ENCODE results near the gene EPHB4.

EPHB4 gene

GRCh38 chr7:100839361-100839760 is 12.0 kb upstream of the EPHB4 start:
- Histone ChIP-seq H3K9me2 (replicated peaks; ENCODE audit: low read depth, low read length) (no peaks in the 10 kb centered on the region), H3K4me3 (ENCODE audit: low read length, poor library complexity, severe bottlenecking) (no peak overlapping the region), H4K20me1 (ENCODE audit: insufficient read depth, low read length, poor library complexity, severe bottlenecking) (no peaks in the 10 kb centered on the region), H3K9me3 (ENCODE audit: insufficient read depth, low read depth, low read length) (no peaks in the 10 kb centered on the region), H3K27me3 (ENCODE audit: insufficient read depth, low read length, poor library complexity, severe bottlenecking) (no peaks in the 10 kb centered on the region), H3F3A (ENCODE audit: low read depth) (no peaks in the 10 kb centered on the region), H3K79me2 (ENCODE audit: insufficient read depth, low read length) (no peaks in the 10 kb centered on the region), H3K36me3 (ENCODE audit: insufficient read depth, low read length) (no peaks in the 10 kb centered on the region), H2AFZ (ENCODE audit: low read length) (no peak overlapping the region), H3K4me1 (ENCODE audit: insufficient read depth, low read length, poor library complexity, severe bottlenecking) (no peaks in the 10 kb centered on the region), H3K4me2 (ENCODE audit: low read depth, low read length, poor library complexity, severe bottlenecking) (no peak overlapping the region), H3K9ac (ENCODE audit: low read depth, low read length, poor library complexity, severe bottlenecking) (no peak overlapping the region)
- TF ChIP-seq EZH2phosphoT487 (IDR thresholded peaks at IDR 0.05; ENCODE audit: borderline replicate concordance) (no peak), CTCF (conservative IDR thresholded peaks at IDR 0.05; ENCODE audit: low read length) (no peak)

DNA sequence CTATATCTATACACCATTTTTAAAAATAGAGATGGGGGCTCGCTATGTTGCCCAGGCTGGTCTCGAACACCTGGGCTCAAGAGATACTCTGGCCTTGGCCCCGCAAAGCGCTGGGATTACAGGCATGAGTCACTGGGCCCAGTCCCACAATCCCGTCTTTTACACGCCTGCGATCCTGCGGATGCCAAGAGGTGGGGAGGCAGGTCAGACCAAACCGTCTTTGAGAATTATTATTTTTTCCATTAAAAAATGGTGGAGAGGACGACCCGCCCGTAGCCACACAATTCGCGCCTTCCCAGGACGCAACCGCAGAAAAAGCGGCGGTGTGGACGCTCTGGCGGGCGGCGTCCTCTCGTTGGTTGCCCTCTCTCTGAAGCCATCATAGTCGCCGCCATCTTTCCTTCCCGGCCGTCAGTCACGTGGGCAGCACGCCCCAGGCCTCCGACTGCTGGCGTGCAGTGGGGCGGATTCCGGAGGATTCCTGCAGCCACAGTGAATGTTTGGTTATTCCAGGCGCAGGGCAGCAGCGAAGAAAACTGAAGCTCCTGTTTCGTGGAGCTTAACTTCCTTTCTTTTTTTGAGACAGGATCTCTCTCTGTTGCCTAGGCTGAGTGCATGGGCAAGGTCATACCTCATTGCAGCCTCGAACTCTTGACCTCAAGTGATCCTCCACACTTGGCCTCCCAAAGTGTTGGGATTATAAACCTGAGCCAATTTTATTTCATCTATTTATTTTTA is 9.9 kb upstream of the EPHB4 start:
- no peak overlapping the region for H2AFZ ChIP-seq (ENCODE audit: low read length)
- H3F3A ChIP-seq (ENCODE audit: low read depth): no peaks in the 10 kb centered on the region
- H3K79me2 ChIP-seq (ENCODE audit: insufficient read depth, low read length): no peaks in the 10 kb centered on the region
- no peaks in the 10 kb centered on the region for H3K9me3 ChIP-seq (ENCODE audit: insufficient read depth, low read depth, low read length)
- H3K27me3 ChIP-seq (ENCODE audit: insufficient read depth, low read length, poor library complexity, severe bottlenecking): no peaks in the 10 kb centered on the region
- no peak overlapping the region for H3K4me3 ChIP-seq (ENCODE audit: low read length, poor library complexity, severe bottlenecking)
- no peak overlapping the region for H3K9ac ChIP-seq (ENCODE audit: low read depth, low read length, poor library complexity, severe bottlenecking)
- no peaks in the 10 kb centered on the region for H4K20me1 ChIP-seq (ENCODE audit: insufficient read depth, low read length, poor library complexity, severe bottlenecking)
- TF ChIP-seq CTCF (conservative IDR thresholded peaks at IDR 0.05; ENCODE audit: low read length): no peak
- no peak for TF ChIP-seq EZH2phosphoT487 (IDR thresholded peaks at IDR 0.05; ENCODE audit: borderline replicate concordance)
- no peaks in the 10 kb centered on the region for H3K4me1 ChIP-seq (ENCODE audit: insufficient read depth, low read length, poor library complexity, severe bottlenecking)
- no peaks in the 10 kb centered on the region for H3K36me3 ChIP-seq (ENCODE audit: insufficient read depth, low read length)
- H3K4me2 ChIP-seq (ENCODE audit: low read depth, low read length, poor library complexity, severe bottlenecking): no peak overlapping the region
- no peaks in the 10 kb centered on the region for H3K9me2 ChIP-seq (replicated peaks; ENCODE audit: low read depth, low read length)

DNA sequence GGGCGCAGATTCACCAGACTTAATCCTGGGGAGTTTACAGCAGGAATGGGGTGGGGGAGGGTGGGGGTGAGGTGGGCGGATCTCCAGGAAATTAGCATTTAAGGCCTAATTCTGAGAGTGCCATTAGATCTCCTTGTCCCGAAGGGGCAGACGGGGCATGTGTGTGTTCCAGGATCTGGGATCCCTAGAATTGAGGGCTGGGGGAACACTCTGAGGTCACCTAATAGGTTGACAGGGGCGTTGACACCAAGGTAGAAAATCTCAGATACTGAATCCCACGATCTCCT is 9.4 kb upstream of the EPHB4 start:
- H3K4me3 ChIP-seq (ENCODE audit: low read length, poor library complexity, severe bottlenecking): no peak overlapping the region
- H3K4me1 ChIP-seq (ENCODE audit: insufficient read depth, low read length, poor library complexity, severe bottlenecking): no peaks in the 10 kb centered on the region
- H3F3A ChIP-seq (ENCODE audit: low read depth): no peaks in the 10 kb centered on the region
- H3K36me3 ChIP-seq (ENCODE audit: insufficient read depth, low read length): no peaks in the 10 kb centered on the region
- H3K4me2 ChIP-seq (ENCODE audit: low read depth, low read length, poor library complexity, severe bottlenecking): no peak overlapping the region
- H3K79me2 ChIP-seq (ENCODE audit: insufficient read depth, low read length): no peaks in the 10 kb centered on the region
- H4K20me1 ChIP-seq (ENCODE audit: insufficient read depth, low read length, poor library complexity, severe bottlenecking): no peaks in the 10 kb centered on the region
- no peaks in the 10 kb centered on the region for H3K9me2 ChIP-seq (replicated peaks; ENCODE audit: low read depth, low read length)
- H2AFZ ChIP-seq (ENCODE audit: low read length): no peak overlapping the region
- TF ChIP-seq CTCF (conservative IDR thresholded peaks at IDR 0.05; ENCODE audit: low read length) (no peak), EZH2phosphoT487 (IDR thresholded peaks at IDR 0.05; ENCODE audit: borderline replicate concordance) (no peak)
- no peaks in the 10 kb centered on the region for H3K9me3 ChIP-seq (ENCODE audit: insufficient read depth, low read depth, low read length)
- H3K9ac ChIP-seq (ENCODE audit: low read depth, low read length, poor library complexity, severe bottlenecking): no peak overlapping the region
- no peaks in the 10 kb centered on the region for H3K27me3 ChIP-seq (ENCODE audit: insufficient read depth, low read length, poor library complexity, severe bottlenecking)

Measured in Loucy (cell line).